RWPE1 (cell line): Measurements from ENCODE around the gene TARBP1.

ENCODE experiments used
- CTCF ChIA-PET: fragments of 350-600 bp; sonication (Branson Sonifier 250); formaldehyde crosslinking; extraction: SDS; loops from one replicate; lab custom pipeline; 2021; lab: Yijun Ruan, JAX
- POLR2A ChIA-PET: fragments of 400-600 bp; formaldehyde crosslinking; extraction: SDS; loops from one replicate; lab custom pipeline; 2020; ENCODE audit warnings: antibody characterized with exemption; ENCODE audit not compliant: low non-redundant PET; lab: Yijun Ruan, JAX
- DNase-seq: peaks from one replicate; pipeline ENCODE4 v3.0.0; 2012; ENCODE audit warnings: low spot score
- H3K27ac ChIP-seq: fragments of 450-650 bp; 2 replicates; pipeline ENCODE4 v1.5.1; 2017
- CTCF ChIP-seq: fragments of 450-650 bp; conservative IDR thresholded peaks from 2 replicates; pipeline ENCODE4 v1.5.1; 2017; ENCODE audit warnings: low read depth, mild to moderate bottlenecking

The TARBP1 gene

GRCh38 chr1:234375672-234376071 lies 103.3 kb downstream of the TARBP1 start:
- DNase-seq = no peak
- no peak for TF ChIP-seq CTCF
- ChIA-PET POLR2A (no interaction called here), CTCF (no interaction called here)
- H3K27ac ChIP-seq = no peak overlapping the region

GRCh38 chr1:234373959-234374254 lies 105.1 kb downstream of the TARBP1 start:
- POLR2A ChIA-PET = interaction anchor here (0.7 to 1.7 kb wide), 2 partner anchors 17 to 555 kb away, joined by 6 to 7 read pairs; no protein-coding TSS in a partner anchor
- DNase-seq = no peak
- CTCF ChIA-PET = interaction anchor here (0.6 kb wide), 2 partner anchors 142 to 710 kb away, joined by 3 to 4 read pairs; no protein-coding TSS in a partner anchor
- TF ChIP-seq CTCF = no peak
- H3K27ac ChIP-seq = peak overlapping the region; percentile 95

- TF ChIP-seq CTCF = no peak
- ChIA-PET POLR2A (interaction anchor here (0.7 to 1.7 kb wide), 2 partner anchors 16 to 248 kb away, joined by 3 to 6 read pairs; no protein-coding TSS in a partner anchor), CTCF (interaction anchor here (0.6 to 0.8 kb wide), 3 partner anchors 15 to 711 kb away, joined by 3 to 4 read pairs (median 3); no protein-coding TSS in a partner anchor)
- DNase-seq = peak; percentile 87
- peak within 1 kb of the TSS; percentile 95 for H3K27ac ChIP-seq
Measured at GRCh38 chr1:234373064-234373958, 105.7 kb downstream of the TARBP1 start, which contains the start of gene COA6. Gene COA6 (plus strand): TSS chr1:234373456. CDS start chr1:234373467, 11 bp downstream.

GRCh38 chr1:234372011-234372757 lies 106.8 kb downstream of the TARBP1 start:
- CTCF ChIA-PET = no interaction called here
- no peak overlapping the region for H3K27ac ChIP-seq
- no peak for DNase-seq
- POLR2A ChIA-PET = interaction anchor here (1.7 kb wide), 1 partner anchor 15 kb away, joined by 6 read pairs; no protein-coding TSS in a partner anchor
- no peak for TF ChIP-seq CTCF

- ChIA-PET CTCF (interaction anchor here (0.6 to 0.7 kb wide), 2 partner anchors 45 to 260 kb away, joined by 3 read pairs; no protein-coding TSS in a partner anchor), POLR2A (no interaction called here)
- H3K27ac ChIP-seq = no peak overlapping the region
- no peak for TF ChIP-seq CTCF
- no peak for DNase-seq
Measured at GRCh38 chr1:234371414-234371813, 107.6 kb downstream of the TARBP1 start.

GRCh38 chr1:234369784-234370183 lies 109.2 kb downstream of the TARBP1 start:
- no peak overlapping the region for H3K27ac ChIP-seq
- CTCF ChIA-PET = interaction anchor here (0.7 kb wide), 1 partner anchor 521 kb away, joined by 3 read pairs; no protein-coding TSS in a partner anchor
- POLR2A ChIA-PET = no interaction called here

More at GRCh38 chr1:234369784-234370183, 109.2 kb downstream of the TARBP1 start:
- peak; percentile 20 for DNase-seq
- TF ChIP-seq CTCF = no peak
